Loucy (cell line): Measurements from ENCODE around the gene TGFB1I1.

Source experiments
- EZH2phosphoT487 ChIP-seq: fragments of 200-600 bp; IDR thresholded peaks from 2 replicates; pipeline ENCODE4 v1.6.1; 2018; ENCODE audit warnings: antibody characterized with exemption, mild to moderate bottlenecking, moderate library complexity, borderline replicate concordance
- TF ChIP-seq, protein P1 (sequence below): fragments of 200-600 bp; sonication (generic); conservative IDR thresholded peaks from 2 replicates; pipeline ENCODE4 v1.5.1; 2014; ENCODE audit warnings: mild to moderate bottlenecking, antibody characterized with exemption, low read length

DNA sequence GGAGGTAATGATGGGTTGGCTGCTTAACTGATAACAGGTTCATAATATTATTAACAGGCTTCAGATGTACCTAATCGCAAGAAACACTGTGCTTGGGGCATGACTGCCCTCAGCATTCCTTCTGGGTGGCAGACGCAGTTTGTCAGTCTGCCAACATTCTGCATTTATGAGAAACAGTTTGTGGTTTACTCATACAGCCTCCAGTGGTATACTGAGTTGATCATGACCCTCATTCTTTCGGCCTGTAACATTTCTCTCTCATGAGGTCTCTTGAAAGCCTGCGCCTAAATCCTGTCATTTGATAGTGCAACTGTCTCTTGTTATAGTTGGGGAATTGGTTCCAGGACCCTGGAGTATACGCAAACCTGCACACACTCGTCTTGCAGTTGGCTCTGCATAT is 41.2 kb downstream of the TGFB1I1 start:
- TF ChIP-seq, protein P1, sequence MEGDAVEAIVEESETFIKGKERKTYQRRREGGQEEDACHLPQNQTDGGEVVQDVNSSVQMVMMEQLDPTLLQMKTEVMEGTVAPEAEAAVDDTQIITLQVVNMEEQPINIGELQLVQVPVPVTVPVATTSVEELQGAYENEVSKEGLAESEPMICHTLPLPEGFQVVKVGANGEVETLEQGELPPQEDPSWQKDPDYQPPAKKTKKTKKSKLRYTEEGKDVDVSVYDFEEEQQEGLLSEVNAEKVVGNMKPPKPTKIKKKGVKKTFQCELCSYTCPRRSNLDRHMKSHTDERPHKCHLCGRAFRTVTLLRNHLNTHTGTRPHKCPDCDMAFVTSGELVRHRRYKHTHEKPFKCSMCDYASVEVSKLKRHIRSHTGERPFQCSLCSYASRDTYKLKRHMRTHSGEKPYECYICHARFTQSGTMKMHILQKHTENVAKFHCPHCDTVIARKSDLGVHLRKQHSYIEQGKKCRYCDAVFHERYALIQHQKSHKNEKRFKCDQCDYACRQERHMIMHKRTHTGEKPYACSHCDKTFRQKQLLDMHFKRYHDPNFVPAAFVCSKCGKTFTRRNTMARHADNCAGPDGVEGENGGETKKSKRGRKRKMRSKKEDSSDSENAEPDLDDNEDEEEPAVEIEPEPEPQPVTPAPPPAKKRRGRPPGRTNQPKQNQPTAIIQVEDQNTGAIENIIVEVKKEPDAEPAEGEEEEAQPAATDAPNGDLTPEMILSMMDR = no peak
- no peak for TF ChIP-seq EZH2phosphoT487
